ENCODE results near the gene LRRC14B. TPM values are rescaled to one million over a fixed set of nuclear protein-coding genes. Genes with fewer than 3 reads are reported as not detected.

Gene LRRC14B
- polyA plus RNA-seq, 1 of the 3 experiments (the other 2 are of a cell fraction): not detected

GRCh38 chr5:157801-158200, 33.5 kb upstream of the LRRC14B start:
- Histone ChIP-seq H3K4me3 (ENCODE audit: low read depth in 2 of 2, low read length in 1 of 2) (no peak overlapping the region), H3F3A (replicated peaks; ENCODE audit: insufficient read depth) (peaks cover 3% of the 10 kb centered on the region), H3K4me1 (ENCODE audit: control insufficient read depth in 1 of 2, insufficient read depth in 2 of 2, low read depth in 1 of 2, low read length in 1 of 2) (no peaks in the 10 kb centered on the region), H2AFZ (ENCODE audit: low read depth) (no peak overlapping the region), H4K20me1 (ENCODE audit: insufficient read depth) (no peaks in the 10 kb centered on the region), H3K27me3 (ENCODE audit: insufficient read depth) (no peaks in the 10 kb centered on the region; the same call in 1 of the 2 replicates), H3K9me3 (no peaks in the 10 kb centered on the region), H3K9me2 (no peaks in the 10 kb centered on the region), H3K9ac (no peak overlapping the region), H3K79me2 (ENCODE audit: insufficient read depth) (no peaks in the 10 kb centered on the region), H3K27ac (ENCODE audit: low read depth in 2 of 2, low read length in 1 of 2) (no peak overlapping the region), H3K36me3 (replicated peaks in 1 of 2; ENCODE audit: control insufficient read depth in 1 of 2, insufficient read depth in 2 of 2, low read length in 1 of 2) (no peaks in the 10 kb centered on the region), H3K4me2 (no peak overlapping the region)
- DNase-seq: no peak
- POLR2A ChIA-PET: no interaction called here
- WGBS (ENCODE audit: low lambda C conversion rate): 77% methylated on average over 8 of the region's 11 CpGs
- no peak for TF ChIP-seq REST (IDR thresholded peaks at IDR 0.05; ENCODE audit: low read depth, low read length)
- no peak for TF ChIP-seq FOXJ3 (CRISPR knock-in tag; IDR thresholded peaks at IDR 0.05)
- TF ChIP-seq YY1 (IDR thresholded peaks at IDR 0.05; ENCODE audit: low read depth): no peak
- no peak for TF ChIP-seq CHD2 (IDR thresholded peaks at IDR 0.05; ENCODE audit: low read length, partially characterized antibody)
- no peak for TF ChIP-seq FOXM1 (IDR thresholded peaks at IDR 0.05; ENCODE audit: low read depth)
- TF ChIP-seq TAF1 (IDR thresholded peaks at IDR 0.05; ENCODE audit: borderline replicate concordance, low read depth, low read length): no peak
- TF ChIP-seq EZH2phosphoT487 (IDR thresholded peaks at IDR 0.05; ENCODE audit: borderline replicate concordance, low read depth): no peak
- TF ChIP-seq USF2 (IDR thresholded peaks at IDR 0.05; ENCODE audit: borderline replicate concordance, low read depth, low read length): no peak
- TF ChIP-seq IRF3 (IDR thresholded peaks at IDR 0.05; ENCODE audit: low read depth, low read length): no peak
- CTCF ChIA-PET: no interaction called here

GRCh38 chr5:158807-159447, 32.4 kb upstream of the LRRC14B start:
- H3K27me3 ChIP-seq (ENCODE audit: insufficient read depth): no peaks in the 10 kb centered on the region; the same call in 1 of the 2 replicates
- TF ChIP-seq EP300 (IDR thresholded peaks at IDR 0.05; ENCODE audit: borderline replicate concordance in 1 of 2, low read depth in 1 of 2, low read length in 1 of 2): no peak
- TF ChIP-seq JUND (IDR thresholded peaks at IDR 0.05): no peak
- TF ChIP-seq FOXJ3 (CRISPR knock-in tag; IDR thresholded peaks at IDR 0.05): no peak
- TF ChIP-seq IRF3 (IDR thresholded peaks at IDR 0.05; ENCODE audit: low read depth, low read length): no peak
- TF ChIP-seq YY1 (IDR thresholded peaks at IDR 0.05; ENCODE audit: low read depth): no peak
- TF ChIP-seq USF1 (IDR thresholded peaks at IDR 0.05; ENCODE audit: borderline replicate concordance, low read depth): no peak
- no peak for TF ChIP-seq FOXM1 (IDR thresholded peaks at IDR 0.05; ENCODE audit: low read depth)
- H3K4me1 ChIP-seq (ENCODE audit: control insufficient read depth in 1 of 2, insufficient read depth in 2 of 2, low read depth in 1 of 2, low read length in 1 of 2): no peaks in the 10 kb centered on the region
- no peak overlapping the region for H3K4me3 ChIP-seq (ENCODE audit: low read depth in 2 of 2, low read length in 1 of 2)
- POLR2A ChIA-PET: no interaction called here
- no peak overlapping the region for H3K9ac ChIP-seq
- WGBS (ENCODE audit: low lambda C conversion rate): 57% methylated on average over 10 of the region's 17 CpGs
- H3K9me3 ChIP-seq: no peaks in the 10 kb centered on the region
- no peak for DNase-seq
- no peak overlapping the region for H3K27ac ChIP-seq (ENCODE audit: low read depth in 2 of 2, low read length in 1 of 2)
- H3K4me2 ChIP-seq: no peak overlapping the region
- H2AFZ ChIP-seq (ENCODE audit: low read depth): no peak overlapping the region
- CTCF ChIA-PET: no interaction called here
- no peaks in the 10 kb centered on the region for H3K9me2 ChIP-seq
- no peaks in the 10 kb centered on the region for H3K36me3 ChIP-seq (replicated peaks in 1 of 2; ENCODE audit: control insufficient read depth in 1 of 2, insufficient read depth in 2 of 2, low read length in 1 of 2)
- no peaks in the 10 kb centered on the region for H4K20me1 ChIP-seq (ENCODE audit: insufficient read depth)
- no peaks in the 10 kb centered on the region for H3K79me2 ChIP-seq (ENCODE audit: insufficient read depth)
- peaks cover 3% of the 10 kb centered on the region for H3F3A ChIP-seq (replicated peaks; ENCODE audit: insufficient read depth)
